ENCODE measurements around the gene EPHA6.

The EPHA6 gene

DNA sequence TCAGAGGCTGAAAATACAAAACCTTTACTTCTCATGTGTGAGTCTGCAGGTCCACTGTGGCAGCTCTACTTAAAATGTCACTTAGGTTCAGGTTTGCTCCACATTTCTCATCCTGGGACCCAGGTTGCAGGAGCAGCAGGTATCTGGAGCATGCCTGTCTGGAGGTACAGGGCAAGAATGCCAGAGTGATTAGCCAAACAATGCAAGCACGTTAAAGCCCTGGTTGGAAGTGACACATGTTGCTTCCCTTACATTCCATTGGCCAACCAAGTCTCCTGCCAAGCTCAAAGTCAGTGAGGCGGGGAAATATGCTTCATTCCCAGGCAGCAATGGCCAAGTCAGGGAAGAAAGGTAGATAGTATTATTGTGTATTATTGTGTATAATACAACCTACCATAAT, 873.3 kb downstream of the EPHA6 start:
- Histone ChIP-seq H3K9me3 (ENCODE audit: severe bottlenecking) (no peaks in the 10 kb centered on the region), H3K36me3 (no peaks in the 10 kb centered on the region), H3K27me3 (ENCODE audit: insufficient read depth, low read depth, severe bottlenecking) (no peaks in the 10 kb centered on the region), H3K27ac (no peak overlapping the region), H3K4me3 (ENCODE audit: low read depth, low read length) (no peak overlapping the region)
- TF ChIP-seq, protein P1, sequence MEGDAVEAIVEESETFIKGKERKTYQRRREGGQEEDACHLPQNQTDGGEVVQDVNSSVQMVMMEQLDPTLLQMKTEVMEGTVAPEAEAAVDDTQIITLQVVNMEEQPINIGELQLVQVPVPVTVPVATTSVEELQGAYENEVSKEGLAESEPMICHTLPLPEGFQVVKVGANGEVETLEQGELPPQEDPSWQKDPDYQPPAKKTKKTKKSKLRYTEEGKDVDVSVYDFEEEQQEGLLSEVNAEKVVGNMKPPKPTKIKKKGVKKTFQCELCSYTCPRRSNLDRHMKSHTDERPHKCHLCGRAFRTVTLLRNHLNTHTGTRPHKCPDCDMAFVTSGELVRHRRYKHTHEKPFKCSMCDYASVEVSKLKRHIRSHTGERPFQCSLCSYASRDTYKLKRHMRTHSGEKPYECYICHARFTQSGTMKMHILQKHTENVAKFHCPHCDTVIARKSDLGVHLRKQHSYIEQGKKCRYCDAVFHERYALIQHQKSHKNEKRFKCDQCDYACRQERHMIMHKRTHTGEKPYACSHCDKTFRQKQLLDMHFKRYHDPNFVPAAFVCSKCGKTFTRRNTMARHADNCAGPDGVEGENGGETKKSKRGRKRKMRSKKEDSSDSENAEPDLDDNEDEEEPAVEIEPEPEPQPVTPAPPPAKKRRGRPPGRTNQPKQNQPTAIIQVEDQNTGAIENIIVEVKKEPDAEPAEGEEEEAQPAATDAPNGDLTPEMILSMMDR (IDR thresholded peaks at IDR 0.05; ENCODE audit: low read depth, low read length), result no peak
- no peak for DNase-seq

DNA sequence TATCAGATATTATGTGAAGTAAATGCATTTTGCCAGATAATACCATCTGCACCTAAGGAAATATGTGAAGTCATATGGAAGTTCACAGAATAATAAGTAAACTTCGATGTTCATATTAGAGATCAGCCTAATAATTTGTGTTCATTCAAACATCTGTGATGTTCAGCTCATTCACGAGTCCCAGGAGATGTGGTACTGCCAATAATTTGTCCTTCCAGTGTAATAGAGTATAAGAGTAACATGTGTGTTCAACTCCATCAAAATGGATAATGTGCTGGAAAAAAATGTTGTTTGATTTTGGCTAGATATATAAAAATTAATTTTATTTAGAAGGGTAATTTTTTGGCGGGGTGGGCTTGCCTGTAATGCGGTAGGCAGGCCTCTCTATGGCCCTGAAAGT, 874.7 kb downstream of the EPHA6 start:
- H3K9me3 ChIP-seq (ENCODE audit: severe bottlenecking), result no peaks in the 10 kb centered on the region
- no peaks in the 10 kb centered on the region for H3K36me3 ChIP-seq
- no peak overlapping the region for H3K27ac ChIP-seq
- H3K27me3 ChIP-seq (ENCODE audit: insufficient read depth, low read depth, severe bottlenecking), result no peaks in the 10 kb centered on the region
- no peak overlapping the region for H3K4me3 ChIP-seq (ENCODE audit: low read depth, low read length)
- TF ChIP-seq, protein P1 (IDR thresholded peaks at IDR 0.05; ENCODE audit: low read depth, low read length), result no peak
- DNase-seq, result no peak

DNA sequence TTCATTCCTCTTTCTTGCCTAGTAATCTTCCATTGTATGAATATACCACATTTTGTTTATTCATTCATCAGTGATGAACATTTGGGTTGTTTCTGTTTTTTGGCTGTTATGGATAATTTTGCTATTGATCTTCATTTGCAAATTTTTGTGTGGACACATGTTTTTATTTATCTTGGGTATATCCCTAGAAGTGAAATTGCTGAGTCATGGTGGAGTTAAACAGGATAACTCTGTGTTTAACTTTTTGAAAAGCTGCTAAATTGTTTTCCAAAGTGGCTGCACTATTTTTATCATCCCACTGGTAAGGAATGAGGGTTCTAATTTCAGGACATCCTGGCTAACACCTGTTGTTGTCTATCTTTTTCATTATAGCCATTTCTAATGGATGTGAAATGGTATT, 875.6 kb downstream of the EPHA6 start:
- Histone ChIP-seq H3K27ac (no peak overlapping the region), H3K9me3 (ENCODE audit: severe bottlenecking) (no peaks in the 10 kb centered on the region), H3K27me3 (ENCODE audit: insufficient read depth, low read depth, severe bottlenecking) (no peaks in the 10 kb centered on the region), H3K36me3 (no peaks in the 10 kb centered on the region), H3K4me3 (ENCODE audit: low read depth, low read length) (no peak overlapping the region)
- TF ChIP-seq, protein P1 (IDR thresholded peaks at IDR 0.05; ENCODE audit: low read depth, low read length), result no peak
- no peak for DNase-seq

DNA sequence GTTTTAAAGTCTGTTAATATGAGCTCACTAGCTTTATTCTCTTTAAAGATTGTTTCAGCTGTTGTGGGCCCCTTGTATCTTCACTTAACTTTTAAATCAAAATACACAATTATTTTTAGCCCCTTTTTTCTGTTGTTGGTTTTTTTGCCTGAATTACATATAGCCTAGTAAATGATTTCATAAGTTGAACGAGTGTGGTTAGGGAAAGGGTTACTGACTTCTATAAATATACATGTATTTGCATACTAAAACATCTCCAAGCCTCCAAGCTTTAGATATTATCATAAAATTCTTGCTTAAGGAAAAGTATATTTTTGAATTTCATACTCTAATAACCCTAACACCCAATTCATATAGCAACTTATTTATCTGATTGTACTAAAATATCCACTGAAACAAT, 877.0 kb downstream of the EPHA6 start:
- Histone ChIP-seq H3K4me3 (ENCODE audit: low read depth, low read length) (no peak overlapping the region), H3K27me3 (ENCODE audit: insufficient read depth, low read depth, severe bottlenecking) (no peaks in the 10 kb centered on the region), H3K9me3 (ENCODE audit: severe bottlenecking) (no peaks in the 10 kb centered on the region), H3K36me3 (no peaks in the 10 kb centered on the region), H3K27ac (no peak overlapping the region)
- no peak for DNase-seq
- TF ChIP-seq, protein P1 (IDR thresholded peaks at IDR 0.05; ENCODE audit: low read depth, low read length), result no peak

DNA sequence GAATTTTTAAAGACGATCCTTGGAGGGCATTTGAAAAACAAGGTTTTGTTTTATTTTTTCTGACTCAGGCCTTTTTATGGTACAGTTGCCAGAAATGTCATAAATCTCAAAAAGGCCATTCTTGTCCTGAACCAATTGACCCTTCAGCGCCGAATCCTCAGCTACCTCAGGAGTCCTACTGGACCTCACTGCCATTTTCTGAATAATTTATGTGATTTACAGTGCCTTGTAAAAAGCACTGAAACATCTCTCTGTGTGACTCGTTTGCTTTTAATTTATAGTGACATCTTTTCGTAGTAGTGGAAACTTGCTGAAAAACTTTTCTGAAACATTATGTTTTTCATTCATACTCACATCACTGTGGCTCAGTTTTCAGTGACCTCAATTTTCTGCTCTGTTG, 878.0 kb downstream of the EPHA6 start:
- H3K4me3 ChIP-seq (ENCODE audit: low read depth, low read length), result no peak overlapping the region
- TF ChIP-seq, protein P1 (IDR thresholded peaks at IDR 0.05; ENCODE audit: low read depth, low read length), result no peak
- no peaks in the 10 kb centered on the region for H3K27me3 ChIP-seq (ENCODE audit: insufficient read depth, low read depth, severe bottlenecking)
- H3K9me3 ChIP-seq (ENCODE audit: severe bottlenecking), result no peaks in the 10 kb centered on the region
- no peak overlapping the region for H3K27ac ChIP-seq
- H3K36me3 ChIP-seq, result no peaks in the 10 kb centered on the region
- DNase-seq, result no peak

DNA sequence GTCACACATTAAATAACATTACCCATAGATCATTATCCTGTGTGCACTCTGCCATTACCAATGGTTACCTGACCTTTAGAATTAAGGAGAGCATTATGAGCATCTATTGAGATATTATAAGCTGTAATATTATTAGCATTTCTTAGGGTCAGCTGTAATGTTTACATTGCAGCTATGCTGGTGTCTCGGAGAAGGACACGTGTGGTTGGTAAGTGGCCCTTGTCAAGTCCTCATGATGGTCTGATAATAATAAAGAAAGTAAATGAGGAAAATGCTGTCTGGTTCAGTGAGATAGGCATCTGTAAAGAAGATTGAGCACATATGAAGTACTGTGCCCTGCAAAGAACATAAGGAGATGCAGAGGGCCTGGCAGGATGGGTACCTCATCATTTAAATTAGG, 878.4 kb downstream of the EPHA6 start:
- TF ChIP-seq, protein P1 (IDR thresholded peaks at IDR 0.05; ENCODE audit: low read depth, low read length), result no peak
- Histone ChIP-seq H3K36me3 (no peaks in the 10 kb centered on the region), H3K27ac (no peak overlapping the region), H3K9me3 (ENCODE audit: severe bottlenecking) (no peaks in the 10 kb centered on the region), H3K4me3 (ENCODE audit: low read depth, low read length) (no peak overlapping the region), H3K27me3 (ENCODE audit: insufficient read depth, low read depth, severe bottlenecking) (no peaks in the 10 kb centered on the region)
- no peak for DNase-seq

Data from WERI-Rb-1 (cell line).